ELR (cell line): ENCODE results near the gene SLC25A33.

Source experiments
- DNase-seq: peaks from one replicate; pipeline ENCODE4 v3.0.0-alpha.2; 2015; ENCODE audit warnings: low read depth

SLC25A33 gene

GRCh38 chr1:9601942-9602793 is 62.9 kb downstream of the SLC25A33 start:
- no peak for DNase-seq

- DNase-seq = no peak
These were observed 63.5 kb downstream of the SLC25A33 start for GRCh38 chr1:9602794-9603167.

- no peak for DNase-seq
These were observed 64.0 kb downstream of the SLC25A33 start for GRCh38 chr1:9603307-9603706.

GRCh38 chr1:9603766-9604753 is 64.8 kb downstream of the SLC25A33 start:
- DNase-seq = no peak

- no peak for DNase-seq
These were observed 65.6 kb downstream of the SLC25A33 start for GRCh38 chr1:9604836-9605235.

- DNase-seq = no peak
These were observed 66.7 kb downstream of the SLC25A33 start for GRCh38 chr1:9605946-9606455.

GRCh38 chr1:9606458-9606857 is 67.2 kb downstream of the SLC25A33 start:
- no peak for DNase-seq

- DNase-seq = no peak
These were observed 67.7 kb downstream of the SLC25A33 start for GRCh38 chr1:9606948-9607347.

GRCh38 chr1:9607352-9607751 is 68.1 kb downstream of the SLC25A33 start:
- no peak for DNase-seq

GRCh38 chr1:9609998-9610397 is 70.7 kb downstream of the SLC25A33 start:
- DNase-seq = no peak

GRCh38 chr1:9610548-9610947 is 71.3 kb downstream of the SLC25A33 start:
- DNase-seq = no peak

- no peak for DNase-seq
These were observed 72.5 kb downstream of the SLC25A33 start for GRCh38 chr1:9611716-9612115.

GRCh38 chr1:9612162-9612845 is 73.0 kb downstream of the SLC25A33 start:
- peak; percentile 26 for DNase-seq

GRCh38 chr1:9612871-9613624 is 73.8 kb downstream of the SLC25A33 start:
- DNase-seq = no peak

- DNase-seq = no peak
These were observed 74.5 kb downstream of the SLC25A33 start for GRCh38 chr1:9613625-9614299.

GRCh38 chr1:9615316-9616063 is 76.2 kb downstream of the SLC25A33 start:
- peak; percentile 69 for DNase-seq

GRCh38 chr1:9618909-9619679 is 79.8 kb downstream of the SLC25A33 start:
- no peak for DNase-seq

GRCh38 chr1:9621032-9621431 is 81.8 kb downstream of the SLC25A33 start:
- DNase-seq = peak; percentile 23

GRCh38 chr1:9624081-9624480 is 84.8 kb downstream of the SLC25A33 start:
- no peak for DNase-seq
